GM19025 (cell line): ENCODE results near the gene C1orf21.

ENCODE experiments used
- ATAC-seq: cut with Tn5 transposase; IDR thresholded peaks from one replicate; pipeline ENCODE4 v1.9.1; 2021; ENCODE audit warnings: mild to moderate bottlenecking, low read depth, moderate library complexity; ENCODE audit not compliant: unreplicated experiment

Gene C1orf21

GRCh38 chr1:184507165-184507564, 120.3 kb downstream of the C1orf21 start:
- ATAC-seq = no peak

GRCh38 chr1:184507604-184508280, 120.9 kb downstream of the C1orf21 start:
- ATAC-seq = no peak

GRCh38 chr1:184509105-184509504, 122.3 kb downstream of the C1orf21 start:
- ATAC-seq = no peak

- ATAC-seq = no peak
Measured at GRCh38 chr1:184510110-184510509, 123.3 kb downstream of the C1orf21 start.

GRCh38 chr1:184512724-184513123, 125.9 kb downstream of the C1orf21 start:
- no peak for ATAC-seq

- no peak for ATAC-seq
Measured at GRCh38 chr1:184513421-184513820, 126.6 kb downstream of the C1orf21 start.

GRCh38 chr1:184513966-184514365, 127.1 kb downstream of the C1orf21 start:
- no peak for ATAC-seq

GRCh38 chr1:184514447-184514846, 127.6 kb downstream of the C1orf21 start:
- no peak for ATAC-seq

GRCh38 chr1:184517130-184517529, 130.3 kb downstream of the C1orf21 start:
- no peak for ATAC-seq

- no peak for ATAC-seq
Measured at GRCh38 chr1:184518736-184519357, 132.0 kb downstream of the C1orf21 start.

- no peak for ATAC-seq
Measured at GRCh38 chr1:184520336-184520735, 133.5 kb downstream of the C1orf21 start.

GRCh38 chr1:184524248-184524647, 137.4 kb downstream of the C1orf21 start:
- no peak for ATAC-seq

- ATAC-seq = no peak
Measured at GRCh38 chr1:184527402-184527801, 140.6 kb downstream of the C1orf21 start.

- ATAC-seq = no peak
Measured at GRCh38 chr1:184530226-184530625, 143.4 kb downstream of the C1orf21 start.

- ATAC-seq = no peak
Measured at GRCh38 chr1:184531296-184531695, 144.5 kb downstream of the C1orf21 start.

GRCh38 chr1:184532199-184532598, 145.4 kb downstream of the C1orf21 start:
- ATAC-seq = no peak

GRCh38 chr1:184533049-184533448, 146.2 kb downstream of the C1orf21 start:
- ATAC-seq = no peak

- ATAC-seq = no peak
Measured at GRCh38 chr1:184533915-184534314, 147.1 kb downstream of the C1orf21 start.

- ATAC-seq = no peak
Measured at GRCh38 chr1:184534690-184535089, 147.9 kb downstream of the C1orf21 start.

GRCh38 chr1:184535191-184535970, 148.6 kb downstream of the C1orf21 start:
- no peak for ATAC-seq

- no peak for ATAC-seq
Measured at GRCh38 chr1:184536246-184536985, 149.6 kb downstream of the C1orf21 start.
